Heart left ventricle (tissue), 13 donors: ENCODE data around the gene OR4D1.

Experiments
- CTCF ChIP-seq, 12 donors: fragments of 200-600 bp; sonication (generic) in 4 of 12; IDR thresholded peaks; one replicate each; pipeline versions ENCODE4 v1.5.0 to v1.8.0; 2018 to 2022; ENCODE audit warnings: antibody characterized with exemption in 12 of 12, mild to moderate bottlenecking in 5 of 12
- POLR2A ChIP-seq, 2 donors: fragments of 450-650 bp; IDR thresholded peaks; one replicate each; pipeline ENCODE4 v1.6.1; 2017; ENCODE audit warnings: antibody characterized with exemption in 2 of 2, mild to moderate bottlenecking in 2 of 2, moderate library complexity in 2 of 2
- donor health status: ischemic (EF 13 %, LVEDD 7.1; RV severe dilation, severe dysfunction).
- donor health status: DM: no; HTN: yes; CAD: no.
- donor health status: DM: no; HTN: no; CAD: no.
- donor health status: ischemic (EF 25% LVEDD 6.9; RV normal size, moderate dysfunction).
- donor health status: ischemic (EF 25% LVEDD 5.7; RV mildly dilated, moderate dysfunction).
- donor health status: ischemic (EF 35%, LVEDD 5.7; RV mildly dilated, moderate dysfunction).
- donor health status: nonischemic (EF 11% LVEDD 7.7; RV severe dilation, severe dysfunction).
- donor health status: DM: yes; HTN: yes; CAD: no.
- donor health status: PGD.
- donor health status: ischemic (EF 29% LVEDD 5.4; RV normal size, mild dysfunction).
- donor health status: nonischemic (EF 23%, LVEDD 6.1; RV moderate dilation, normal function).

GRCh38 chr17:58170622-58171021 lies 22.4 kb downstream of the OR4D1 start:
- TF ChIP-seq POLR2A (IDR thresholded peaks at IDR 0.05) (no peak), CTCF (IDR thresholded peaks at IDR 0.05) (no peak)
